Neural cell (in vitro differentiated cells): ENCODE data around the gene PLAGL1. TPM values are rescaled to one million over a fixed set of nuclear protein-coding genes. Genes with fewer than 3 reads are reported as not detected.

Experiments used
- H2AFZ ChIP-seq: fragments of 200-600, 300-800 bp; sonication (generic), shearing (Covaris generic); 2 replicates; pipeline ENCODE4 v1.6.0; 2014; ENCODE audit warnings: low read depth, mild to moderate bottlenecking, antibody characterized with exemption, low read length, moderate library complexity
- H3F3A ChIP-seq: fragments of 200-600 bp; shearing (Covaris generic); 2 replicates; pipeline ENCODE4 v1.6.1; 2016; ENCODE audit warnings: mild to moderate bottlenecking, moderate library complexity, mixed read lengths, antibody characterized with exemption, low read length; ENCODE audit not compliant: insufficient read depth, poor library complexity, severe bottlenecking
- H3K27ac ChIP-seq: fragments of 200-600, 300-800 bp; sonication (generic), shearing (Covaris generic); 2 replicates; pipeline ENCODE4 v1.5.1; 2014; ENCODE audit warnings: mild to moderate bottlenecking, low read length, moderate library complexity
- H3K27me3 ChIP-seq: fragments of 300-800, 200-600 bp; sonication (generic), shearing (Covaris generic); 2 replicates; pipeline ENCODE4 v1.6.0; 2014; ENCODE audit warnings: mild to moderate bottlenecking, low read depth, low read length, moderate library complexity; ENCODE audit not compliant: insufficient read depth
- H3K36me3 ChIP-seq: fragments of 300-800, 200-600 bp; sonication (generic), shearing (Covaris generic); 2 replicates; pipeline ENCODE4 v1.5.1; 2014; ENCODE audit warnings: mild to moderate bottlenecking, antibody characterized with exemption, low read length, moderate library complexity; ENCODE audit not compliant: insufficient read depth
- H3K4me2 ChIP-seq: fragments of 300-800, 200-600 bp; sonication (generic), shearing (Covaris generic); 2 replicates; pipeline ENCODE4 v1.6.0; 2014; ENCODE audit warnings: mild to moderate bottlenecking, low read length
- H3K4me3 ChIP-seq: fragments of 300-800, 200-600 bp; sonication (generic), shearing (Covaris generic); 2 replicates; pipeline ENCODE4 v1.5.1; 2014; ENCODE audit warnings: mild to moderate bottlenecking, low read length, moderate library complexity
- H3K79me2 ChIP-seq: fragments of 200-600 bp; shearing (Covaris generic); replicated peaks from 2 replicates; pipeline ENCODE4 v1.6.0; 2014; ENCODE audit warnings: mild to moderate bottlenecking, low read length, moderate library complexity; ENCODE audit not compliant: insufficient read depth
- H3K9ac ChIP-seq: fragments of 300-800, 200-600 bp; sonication (generic), shearing (Covaris generic); 2 replicates; pipeline ENCODE4 v1.6.1; 2016; ENCODE audit warnings: mild to moderate bottlenecking, low read length, mixed read lengths
- H3K9me2 ChIP-seq: fragments of 200-600 bp; shearing (Covaris generic); 2 replicates; pipeline ENCODE4 v1.6.1; 2016; ENCODE audit warnings: mild to moderate bottlenecking, low read length, mixed read lengths; ENCODE audit not compliant: insufficient read depth
- H3K9me3 ChIP-seq: fragments of 200-600, 300-800 bp; sonication (generic), shearing (Covaris generic); 2 replicates; pipeline ENCODE4 v1.6.1; 2016; ENCODE audit warnings: mild to moderate bottlenecking, mixed run types, low read length, moderate library complexity, mixed read lengths
- H4K20me1 ChIP-seq: fragments of 200-600 bp; shearing (Covaris generic); 2 replicates; pipeline ENCODE4 v1.6.1; 2016; ENCODE audit warnings: mild to moderate bottlenecking, mixed run types; ENCODE audit not compliant: insufficient read depth
- CTCF ChIP-seq: fragments of 450-650 bp; IDR thresholded peaks from 2 replicates; pipeline ENCODE4 v1.5.1; 2014; ENCODE audit warnings: antibody characterized with exemption, mild to moderate bottlenecking, moderate library complexity; ENCODE audit not compliant: poor library complexity, severe bottlenecking
- EP300 ChIP-seq: fragments of 450-650 bp; conservative IDR thresholded peaks from 2 replicates; pipeline ENCODE4 v1.6.1; 2014; ENCODE audit warnings: antibody characterized with exemption, mild to moderate bottlenecking, moderate library complexity; ENCODE audit not compliant: poor library complexity, severe bottlenecking
- EZH2 ChIP-seq: fragments of 200-600, 300-800 bp; shearing (Covaris generic), sonication (generic); IDR thresholded peaks from 2 replicates; pipeline ENCODE4 v1.6.1; 2014; ENCODE audit warnings: antibody characterized with exemption, low read length, borderline replicate concordance, mild to moderate bottlenecking; ENCODE audit not compliant: insufficient read depth, poor library complexity, severe bottlenecking
- MXI1 ChIP-seq: fragments of 450-650 bp; conservative IDR thresholded peaks from 2 replicates; pipeline ENCODE4 v1.6.1; 2014; ENCODE audit warnings: antibody characterized with exemption, mild to moderate bottlenecking; ENCODE audit not compliant: poor library complexity, severe bottlenecking
- POLR2AphosphoS5 ChIP-seq: IDR thresholded peaks from 2 replicates; pipeline ENCODE4 v1.6.1; 2012
- RAD21 ChIP-seq: fragments of 450-650 bp; conservative IDR thresholded peaks from 2 replicates; pipeline ENCODE4 v1.6.1; 2014; ENCODE audit warnings: antibody characterized with exemption, mild to moderate bottlenecking, moderate library complexity
- REST ChIP-seq: IDR thresholded peaks from 2 replicates; pipeline ENCODE4 v1.6.1; 2012; ENCODE audit warnings: borderline replicate concordance
- SMC3 ChIP-seq: fragments of 450-650 bp; conservative IDR thresholded peaks from 2 replicates; pipeline ENCODE4 v1.6.1; 2014; ENCODE audit warnings: antibody characterized with exemption, mild to moderate bottlenecking, moderate library complexity; ENCODE audit not compliant: poor library complexity
- TAF1 ChIP-seq: IDR thresholded peaks from 2 replicates; pipeline ENCODE4 v1.6.1; 2012; ENCODE audit warnings: low read depth
- polyA plus RNA-seq: library from polyadenylated mRNA; depleted of rRNA; stranded (reverse); fragments of >200 nt; gene quantifications from 2 replicates; pipeline ENCODE4 v1.2.3, GENCODE V29; 2014

The PLAGL1 gene
- polyA plus RNA-seq, 1 donor from 2014 or later: 22.3 TPM

- Histone ChIP-seq H3K9me3 (peaks cover 3% of the 10 kb centered on the region), H3K4me3 (no peak overlapping the region), H4K20me1 (no peaks in the 10 kb centered on the region), H3K4me2 (no peak overlapping the region), H3K27ac (no peak overlapping the region), H3K36me3 (no peaks in the 10 kb centered on the region), H2AFZ (no peak overlapping the region), H3K9me2 (no peaks in the 10 kb centered on the region), H3K9ac (no peak overlapping the region), H3F3A (no peaks in the 10 kb centered on the region), H3K79me2 (no peaks in the 10 kb centered on the region), H3K27me3 (no peaks in the 10 kb centered on the region)
- TF ChIP-seq RAD21: no peak
These were observed 71.0 kb downstream of the PLAGL1 start for GRCh38 chr6:143936778-143937667.

GRCh38 chr6:143936347-143936746 lies 71.7 kb downstream of the PLAGL1 start:
- H2AFZ ChIP-seq: no peak overlapping the region
- H3K27me3 ChIP-seq: no peaks in the 10 kb centered on the region
- H3K79me2 ChIP-seq: no peaks in the 10 kb centered on the region
- H3F3A ChIP-seq: no peaks in the 10 kb centered on the region
- H3K9me2 ChIP-seq: no peaks in the 10 kb centered on the region
- no peak overlapping the region for H3K27ac ChIP-seq
- no peak overlapping the region for H3K9ac ChIP-seq
- TF ChIP-seq TAF1 (no peak), CTCF (no peak), MXI1 (no peak), REST (no peak), EZH2 (no peak), SMC3 (no peak)
- H3K4me3 ChIP-seq: no peak overlapping the region
- H3K36me3 ChIP-seq: no peaks in the 10 kb centered on the region
- no peak overlapping the region for H3K4me2 ChIP-seq
- no peaks in the 10 kb centered on the region for H4K20me1 ChIP-seq
- peaks cover 3% of the 10 kb centered on the region for H3K9me3 ChIP-seq

- no peak overlapping the region for H3K4me2 ChIP-seq
These were observed 73.2 kb downstream of the PLAGL1 start for GRCh38 chr6:143934867-143935266.

More at GRCh38 chr6:143934867-143935266, 73.2 kb downstream of the PLAGL1 start:
- H3K27ac ChIP-seq: no peak overlapping the region
- H4K20me1 ChIP-seq: no peaks in the 10 kb centered on the region
- no peaks in the 10 kb centered on the region for H3K27me3 ChIP-seq
- H3K9me3 ChIP-seq: peaks cover 3% of the 10 kb centered on the region
- TF ChIP-seq SMC3 (no peak), MXI1 (no peak), POLR2AphosphoS5 (no peak), REST (no peak), EZH2 (no peak), RAD21 (no peak), TAF1 (no peak), EP300 (no peak), CTCF (no peak)
- H3K9me2 ChIP-seq: no peaks in the 10 kb centered on the region
- H3K79me2 ChIP-seq: no peaks in the 10 kb centered on the region
- H3K9ac ChIP-seq: no peak overlapping the region
- H3K4me3 ChIP-seq: no peak overlapping the region
- no peaks in the 10 kb centered on the region for H3K36me3 ChIP-seq
- H3F3A ChIP-seq: no peaks in the 10 kb centered on the region
- H2AFZ ChIP-seq: no peak overlapping the region
